Myocyte (in vitro differentiated cells): ENCODE data around the gene TMEM163. TPM values are rescaled to one million over a fixed set of nuclear protein-coding genes. Genes with fewer than 3 reads are reported as not detected.

Experiments
- DNase-seq: peaks from one replicate; pipeline ENCODE4 v3.0.0-alpha.2; 2012; ENCODE audit warnings: low read depth
- total RNA-seq: library from RNA; depleted of rRNA; stranded (reverse); fragments of >200 nt; gene quantifications from 2 replicates; pipeline ENCODE4 v1.2.3, GENCODE V29; 2014

Gene TMEM163
- total RNA-seq, 1 donor from 2014 or later: not detected

GRCh38 chr2:134693359-134694330, 25.2 kb downstream of the TMEM163 start:
- no peak for DNase-seq

GRCh38 chr2:134692499-134692898, 26.3 kb downstream of the TMEM163 start:
- DNase-seq: no peak

GRCh38 chr2:134690629-134691215, 28.1 kb downstream of the TMEM163 start:
- no peak for DNase-seq

GRCh38 chr2:134689315-134689714, 29.5 kb downstream of the TMEM163 start:
- no peak for DNase-seq

- DNase-seq: no peak
Measured at GRCh38 chr2:134685967-134686366, 32.8 kb downstream of the TMEM163 start.

- DNase-seq: peak; percentile 33
Measured at GRCh38 chr2:134683561-134684112, 35.2 kb downstream of the TMEM163 start.

GRCh38 chr2:134682726-134683125, 36.1 kb downstream of the TMEM163 start:
- DNase-seq: no peak

- DNase-seq: no peak
Measured at GRCh38 chr2:134681201-134681600, 37.6 kb downstream of the TMEM163 start.

- no peak for DNase-seq
Measured at GRCh38 chr2:134679745-134680144, 39.1 kb downstream of the TMEM163 start.

GRCh38 chr2:134679294-134679693, 39.5 kb downstream of the TMEM163 start:
- DNase-seq: no peak

- DNase-seq: no peak
Measured at GRCh38 chr2:134677856-134678756, 40.7 kb downstream of the TMEM163 start.

GRCh38 chr2:134676960-134677359, 41.8 kb downstream of the TMEM163 start:
- no peak for DNase-seq

GRCh38 chr2:134675314-134675713, 43.5 kb downstream of the TMEM163 start:
- no peak for DNase-seq

GRCh38 chr2:134674687-134675086, 44.1 kb downstream of the TMEM163 start:
- DNase-seq: no peak

GRCh38 chr2:134671513-134671912, 47.3 kb downstream of the TMEM163 start:
- no peak for DNase-seq

- peak; percentile 7 for DNase-seq
Measured at GRCh38 chr2:134670955-134671354, 47.8 kb downstream of the TMEM163 start.

GRCh38 chr2:134669731-134670669, 48.8 kb downstream of the TMEM163 start:
- DNase-seq: peak; percentile 13

GRCh38 chr2:134668821-134669220, 50.0 kb downstream of the TMEM163 start:
- no peak for DNase-seq

- no peak for DNase-seq
Measured at GRCh38 chr2:134667541-134667940, 51.3 kb downstream of the TMEM163 start.

- DNase-seq: no peak
Measured at GRCh38 chr2:134667081-134667480, 51.7 kb downstream of the TMEM163 start.
